CD4-positive, alpha-beta T cell treated with Interleukin-15 for 4 hours (primary cell): Measurements from ENCODE around the gene SELENOM.
"Not testable (repeated sequence)": the region's sequence is repeated elsewhere in the genome, so short reads cannot be mapped to it uniquely, and the experiment has no call there.

Source experiments
- DNase-seq: peaks from one replicate; pipeline ENCODE4 v3.0.0-alpha.2; 2020; ENCODE audit warnings: low spot score

Gene SELENOM

DNA sequence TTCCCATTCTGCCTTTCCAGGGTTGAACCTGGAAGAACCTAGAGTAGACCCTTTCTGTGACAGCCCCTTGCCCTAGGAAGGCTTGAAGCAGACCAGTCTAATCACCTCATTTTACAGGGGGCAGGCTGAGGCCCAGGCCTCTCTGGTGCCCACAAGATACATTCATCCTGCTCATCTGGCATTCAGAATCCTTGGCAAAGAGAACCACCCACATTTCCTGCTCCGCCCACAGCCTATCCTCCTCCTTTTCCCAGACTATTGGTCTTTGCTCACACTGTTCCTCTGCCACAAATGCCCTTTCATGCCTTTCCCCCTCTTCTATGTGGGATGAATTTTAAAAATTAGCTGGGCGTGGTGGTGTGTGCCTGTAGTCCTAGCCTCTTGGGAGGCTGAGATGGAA, 29.0 kb downstream of the SELENOM start:
- DNase-seq: not testable (repeated sequence)

DNA sequence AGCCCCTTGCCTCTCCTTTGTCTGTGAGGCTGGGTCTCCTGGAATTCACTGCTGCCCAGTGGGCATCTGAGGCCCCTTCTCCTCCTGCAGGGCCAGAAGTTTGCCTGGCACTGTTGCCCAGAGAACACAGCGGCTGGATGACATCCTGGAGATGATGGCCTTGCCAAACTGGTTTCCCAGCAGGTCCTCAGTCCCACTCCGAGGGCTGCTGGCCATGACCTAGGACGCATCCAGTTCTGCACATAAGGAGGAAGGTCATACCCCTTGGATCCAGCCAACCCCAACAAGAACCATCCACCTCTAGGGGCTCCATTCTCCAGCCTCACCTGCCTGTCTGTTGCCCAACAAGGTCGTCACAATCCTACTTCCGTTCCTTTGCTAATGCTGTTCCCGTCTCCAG, 29.7 kb downstream of the SELENOM start:
- DNase-seq: no peak

GRCh38 chr22:31075961-31076360, 31.4 kb downstream of the SELENOM start:
- no peak for DNase-seq

GRCh38 chr22:31073545-31074145, 33.7 kb downstream of the SELENOM start:
- not testable (repeated sequence) for DNase-seq

- not testable (repeated sequence) for DNase-seq
Measured at GRCh38 chr22:31073125-31073524, 34.2 kb downstream of the SELENOM start.

DNA sequence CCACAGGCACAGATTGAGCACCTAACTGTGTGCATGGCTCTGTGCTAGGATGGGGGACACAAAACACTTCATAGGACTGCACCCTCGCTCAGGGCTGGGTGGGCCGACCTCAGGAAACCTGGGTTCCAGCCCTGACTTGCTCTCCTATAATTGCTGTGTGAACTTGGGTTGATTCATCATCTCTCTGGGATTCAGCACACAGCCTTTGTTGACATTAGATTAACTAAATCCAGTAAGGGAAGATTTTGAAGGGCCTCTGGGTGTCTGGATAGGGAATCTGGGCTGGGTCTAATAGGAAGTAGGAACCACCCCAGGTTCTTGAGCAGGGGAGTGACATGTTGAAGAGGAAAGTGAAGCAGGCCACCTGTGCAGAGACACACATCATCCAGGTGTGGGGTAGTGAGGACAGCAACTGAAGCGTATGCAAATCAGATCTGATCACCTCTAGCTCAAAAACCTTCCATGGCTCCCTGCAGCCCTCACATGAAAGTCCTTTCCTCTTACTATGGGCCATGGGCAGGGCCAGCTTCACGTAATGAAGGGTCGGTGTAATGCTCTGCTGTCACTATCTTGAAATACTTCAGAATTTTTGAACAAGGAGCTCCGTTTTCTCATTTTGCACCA, 37.6 kb downstream of the SELENOM start:
- DNase-seq: not testable (repeated sequence)

DNA sequence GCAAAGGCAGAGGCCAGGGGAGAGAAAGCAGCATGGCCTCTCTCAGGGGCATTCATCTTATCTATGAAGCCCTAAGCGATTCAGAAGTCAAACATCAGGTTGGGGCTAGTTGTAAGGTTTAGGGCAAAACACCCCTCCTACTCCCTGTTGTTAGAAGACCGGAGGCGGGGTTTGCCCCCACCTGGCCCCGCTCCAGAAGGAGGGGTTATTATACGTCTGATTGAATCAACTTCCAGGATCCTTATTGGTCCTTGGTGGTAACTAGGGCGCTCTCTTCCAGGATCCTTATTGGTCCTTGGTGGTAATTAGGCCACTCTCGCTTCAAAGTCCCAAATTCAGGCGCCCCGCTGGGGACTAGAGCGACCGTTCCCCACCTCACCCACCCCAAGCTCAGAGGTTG, 38.4 kb downstream of the SELENOM start:
- no peak for DNase-seq

GRCh38 chr22:31064369-31064768, 43.0 kb downstream of the SELENOM start:
- DNase-seq: no peak

DNA sequence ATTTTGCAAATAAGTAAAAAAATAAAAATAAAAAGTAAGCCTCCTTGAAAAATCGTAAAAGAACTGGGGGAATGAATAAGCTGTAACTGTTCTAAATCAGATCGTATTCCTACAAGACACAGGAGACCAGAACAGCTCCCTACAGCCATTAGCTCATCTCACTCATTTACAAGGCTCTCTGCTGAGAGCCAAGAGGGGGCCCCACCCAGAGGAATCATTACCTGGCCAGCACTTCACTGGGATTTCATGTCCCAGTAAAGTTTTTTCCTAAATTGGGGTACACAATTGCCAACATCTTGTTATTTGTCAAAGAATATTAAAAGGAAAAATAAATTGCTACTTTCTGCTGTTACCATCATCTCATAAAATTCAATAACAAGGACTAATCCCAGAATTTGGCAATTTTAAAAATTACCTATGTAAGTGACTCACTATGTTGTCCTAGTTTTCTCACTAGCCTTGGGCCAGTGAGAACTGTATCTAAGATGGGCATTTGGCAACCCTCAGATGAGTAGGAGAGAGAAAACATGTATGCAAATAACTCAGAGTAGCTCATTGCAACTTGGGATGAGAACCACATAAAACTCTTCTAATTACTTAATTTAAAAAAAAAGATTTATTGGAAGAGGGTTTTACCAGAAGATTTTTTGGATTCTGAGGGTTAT, 44.7 kb downstream of the SELENOM start:
- no peak for DNase-seq

- not testable (repeated sequence) for DNase-seq
Measured at GRCh38 chr22:31059663-31060062, 47.7 kb downstream of the SELENOM start.

DNA sequence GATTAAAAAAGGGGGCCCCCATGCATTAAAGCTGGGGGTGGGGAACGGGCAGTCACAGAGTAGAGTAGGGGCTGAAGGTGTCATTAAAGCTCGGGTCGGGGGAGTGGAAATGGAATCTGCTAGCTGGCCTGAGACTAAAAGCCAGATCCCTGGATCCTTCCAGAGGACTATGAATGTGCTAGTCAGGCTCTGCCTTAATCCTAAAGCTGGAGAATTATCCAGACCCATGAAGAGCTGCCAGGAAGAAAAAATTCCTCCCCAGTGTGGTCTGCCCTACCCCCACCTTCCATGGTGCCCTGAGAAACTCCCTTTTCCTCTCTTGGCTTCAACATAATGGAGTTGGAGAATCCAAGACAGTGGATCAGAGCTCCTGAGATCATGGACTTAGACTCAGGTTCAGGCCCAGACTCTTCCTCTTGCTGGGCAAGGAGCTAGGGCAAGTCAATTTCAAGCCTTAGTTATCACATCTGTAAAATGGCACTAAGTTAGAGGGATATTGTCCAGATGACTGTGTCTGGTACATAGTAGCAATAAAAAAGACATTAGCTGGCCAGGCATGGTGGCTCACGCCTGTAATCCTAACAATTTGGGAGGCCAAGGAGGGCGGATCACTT, 50.3 kb downstream of the SELENOM start:
- DNase-seq: no peak

DNA sequence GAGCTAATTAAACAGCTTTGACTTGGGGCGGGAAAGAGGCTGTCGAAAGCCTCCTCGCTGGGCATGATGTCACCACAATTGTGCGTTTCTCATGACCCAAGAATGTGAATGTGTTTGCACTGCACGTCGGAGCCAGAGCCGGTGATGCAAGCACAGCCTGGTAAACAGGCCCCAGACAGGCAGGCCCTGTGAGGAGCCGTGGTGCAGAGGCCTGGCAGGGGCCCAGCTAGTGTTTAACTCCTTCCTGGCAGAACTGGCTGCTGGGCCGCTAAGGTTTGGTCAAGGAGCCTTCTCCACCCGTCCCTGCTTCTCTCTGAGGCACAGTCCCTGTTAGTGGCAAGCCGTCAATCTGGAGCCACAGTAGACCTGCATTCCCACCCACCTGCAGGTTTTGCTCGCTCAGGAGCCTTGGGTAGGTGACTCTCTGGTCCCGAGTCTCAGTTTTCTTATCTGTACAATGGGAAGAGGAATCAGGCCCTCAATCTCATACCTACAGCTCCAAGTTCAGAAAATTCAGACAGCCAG, 51.7 kb downstream of the SELENOM start:
- DNase-seq: no peak

GRCh38 chr22:31055117-31055634, 52.2 kb downstream of the SELENOM start:
- DNase-seq: no peak
